Uterus (tissue), 2 donors: ENCODE data around the gene ZDHHC11.
"Not testable (repeated sequence)": the region's sequence is repeated elsewhere in the genome, so short reads cannot be mapped to it uniquely, and the experiment has no call there.

ENCODE experiments used
- CTCF ChIP-seq, 4 experiments: fragments of 200-600 bp in 2 of 4; fragments of 450-650 bp in 2 of 4; sonication (generic) in 2 of 4; IDR thresholded peaks; one replicate each; pipeline ENCODE4 v1.5.1; 2016 to 2019; ENCODE audit warnings: antibody characterized with exemption in 4 of 4, mild to moderate bottlenecking in 2 of 4, moderate library complexity in 1 of 4
- POLR2A ChIP-seq, 2 donors: fragments of 450-650 bp; IDR thresholded peaks; one replicate each; pipeline ENCODE4 v1.6.1; 2016; ENCODE audit warnings: antibody characterized with exemption in 2 of 2, mild to moderate bottlenecking in 1 of 2, moderate library complexity in 1 of 2

GRCh38 chr5:845031-845675, 5.6 kb downstream of the ZDHHC11 start:
- not testable (repeated sequence) for TF ChIP-seq CTCF, POLR2A (IDR thresholded peaks at IDR 0.05)
